ENCODE results near the gene IRS1. TPM values are rescaled to one million over a fixed set of nuclear protein-coding genes. Genes with fewer than 3 reads are reported as not detected.

The IRS1 gene
- total RNA-seq, 1 donor from 2014 or later, result 12.6 TPM

- no peak for DNase-seq (ENCODE audit: low read depth)
- Histone ChIP-seq H3K27me3 (ENCODE audit: control insufficient read depth, insufficient read depth, low read length) (no peaks in the 10 kb centered on the region), H3K4me3 (ENCODE audit: low read depth, low read length) (no peak overlapping the region), H3K36me3 (ENCODE audit: control insufficient read depth, insufficient read depth, low read length) (no peaks in the 10 kb centered on the region)
- TF ChIP-seq, protein P1, sequence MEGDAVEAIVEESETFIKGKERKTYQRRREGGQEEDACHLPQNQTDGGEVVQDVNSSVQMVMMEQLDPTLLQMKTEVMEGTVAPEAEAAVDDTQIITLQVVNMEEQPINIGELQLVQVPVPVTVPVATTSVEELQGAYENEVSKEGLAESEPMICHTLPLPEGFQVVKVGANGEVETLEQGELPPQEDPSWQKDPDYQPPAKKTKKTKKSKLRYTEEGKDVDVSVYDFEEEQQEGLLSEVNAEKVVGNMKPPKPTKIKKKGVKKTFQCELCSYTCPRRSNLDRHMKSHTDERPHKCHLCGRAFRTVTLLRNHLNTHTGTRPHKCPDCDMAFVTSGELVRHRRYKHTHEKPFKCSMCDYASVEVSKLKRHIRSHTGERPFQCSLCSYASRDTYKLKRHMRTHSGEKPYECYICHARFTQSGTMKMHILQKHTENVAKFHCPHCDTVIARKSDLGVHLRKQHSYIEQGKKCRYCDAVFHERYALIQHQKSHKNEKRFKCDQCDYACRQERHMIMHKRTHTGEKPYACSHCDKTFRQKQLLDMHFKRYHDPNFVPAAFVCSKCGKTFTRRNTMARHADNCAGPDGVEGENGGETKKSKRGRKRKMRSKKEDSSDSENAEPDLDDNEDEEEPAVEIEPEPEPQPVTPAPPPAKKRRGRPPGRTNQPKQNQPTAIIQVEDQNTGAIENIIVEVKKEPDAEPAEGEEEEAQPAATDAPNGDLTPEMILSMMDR (IDR thresholded peaks at IDR 0.05; ENCODE audit: insufficient read depth, low read length, poor library complexity, severe bottlenecking), result no peak
Observed at GRCh38 chr2:226690461-226691024, 109.1 kb downstream of the IRS1 start.

GRCh38 chr2:226687641-226688253, 111.9 kb downstream of the IRS1 start:
- no peak overlapping the region for H3K4me3 ChIP-seq (ENCODE audit: low read depth, low read length)
- TF ChIP-seq, protein P1 (IDR thresholded peaks at IDR 0.05; ENCODE audit: insufficient read depth, low read length, poor library complexity, severe bottlenecking), result no peak
- H3K27me3 ChIP-seq (ENCODE audit: control insufficient read depth, insufficient read depth, low read length), result no peaks in the 10 kb centered on the region
- no peak for DNase-seq (ENCODE audit: low read depth)
- H3K36me3 ChIP-seq (ENCODE audit: control insufficient read depth, insufficient read depth, low read length), result no peaks in the 10 kb centered on the region

DNA sequence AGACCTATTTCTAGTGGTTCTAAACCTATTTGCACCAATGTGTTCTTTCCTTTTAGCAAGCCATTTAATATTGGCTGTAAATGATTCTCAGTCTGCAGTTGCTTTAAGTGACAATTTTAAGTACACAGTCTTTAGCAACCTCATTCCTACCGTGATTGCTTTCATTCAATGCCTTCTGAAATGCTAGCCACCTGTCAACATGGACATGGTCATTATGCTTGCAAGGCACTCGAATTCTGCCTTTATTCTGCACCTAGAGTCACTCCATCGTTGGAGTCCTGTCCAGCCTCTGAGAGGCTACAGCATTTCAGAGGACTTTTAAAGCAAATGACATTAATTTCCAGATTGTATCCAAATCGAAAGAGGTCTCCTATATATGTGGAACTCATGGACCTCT, 115.1 kb downstream of the IRS1 start:
- H3K27me3 ChIP-seq (ENCODE audit: control insufficient read depth, insufficient read depth, low read length), result no peaks in the 10 kb centered on the region
- no peaks in the 10 kb centered on the region for H3K36me3 ChIP-seq (ENCODE audit: control insufficient read depth, insufficient read depth, low read length)
- TF ChIP-seq, protein P1 (IDR thresholded peaks at IDR 0.05; ENCODE audit: insufficient read depth, low read length, poor library complexity, severe bottlenecking), result no peak
- no peak overlapping the region for H3K4me3 ChIP-seq (ENCODE audit: low read depth, low read length)
- DNase-seq (ENCODE audit: low read depth), result no peak

GRCh38 chr2:226683944-226684562, 115.6 kb downstream of the IRS1 start:
- TF ChIP-seq, protein P1 (IDR thresholded peaks at IDR 0.05; ENCODE audit: insufficient read depth, low read length, poor library complexity, severe bottlenecking), result no peak
- DNase-seq (ENCODE audit: low read depth), result no peak
- no peaks in the 10 kb centered on the region for H3K36me3 ChIP-seq (ENCODE audit: control insufficient read depth, insufficient read depth, low read length)
- H3K4me3 ChIP-seq (ENCODE audit: low read depth, low read length), result no peak overlapping the region
- no peaks in the 10 kb centered on the region for H3K27me3 ChIP-seq (ENCODE audit: control insufficient read depth, insufficient read depth, low read length)

DNA sequence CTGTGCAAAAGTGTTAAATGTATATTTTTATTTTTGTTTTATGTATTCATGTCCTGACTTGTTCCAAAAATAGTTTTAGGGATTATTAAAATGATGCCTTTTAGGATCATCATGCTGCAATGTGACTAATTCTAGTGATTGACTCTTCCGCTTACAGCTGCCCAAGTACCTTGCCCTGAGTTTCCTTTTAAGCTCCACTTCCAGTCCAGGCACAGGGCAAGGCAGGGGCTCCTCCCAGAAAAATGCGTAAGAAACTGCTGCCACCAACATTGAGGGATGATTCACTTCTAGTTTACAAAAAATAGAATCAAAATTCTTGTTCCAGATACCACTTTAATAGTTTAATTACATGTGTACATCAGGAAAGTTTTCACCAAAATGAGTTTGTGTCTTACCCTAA, 116.4 kb downstream of the IRS1 start:
- DNase-seq (ENCODE audit: low read depth), result no peak
- H3K4me3 ChIP-seq (ENCODE audit: low read depth, low read length), result no peak overlapping the region
- H3K27me3 ChIP-seq (ENCODE audit: control insufficient read depth, insufficient read depth, low read length), result no peaks in the 10 kb centered on the region
- TF ChIP-seq, protein P1 (IDR thresholded peaks at IDR 0.05; ENCODE audit: insufficient read depth, low read length, poor library complexity, severe bottlenecking), result no peak
- no peaks in the 10 kb centered on the region for H3K36me3 ChIP-seq (ENCODE audit: control insufficient read depth, insufficient read depth, low read length)

Other genes with a start within 250 kb of the IRS1 start
- gene RHBDD1, start 36.2 kb upstream of the IRS1 start, total RNA-seq, result 23.7 and 30.1 TPM in 2 replicates

Data from kidney epithelial cell (primary cell).